GM12878 (cell line): ENCODE results near the gene RRP12. TPM values are rescaled to one million over a fixed set of nuclear protein-coding genes. Genes with fewer than 3 reads are reported as not detected.

Source experiments
- ATAC-seq: fragments of 200-7000 bp; cut with Tn5 transposase; 3 replicates; pipeline ENCODE4 v1.9.1; 2020; ENCODE audit warnings: mild to moderate bottlenecking, moderate library complexity
- BruUV-seq: library from RNA; stranded (reverse); fragments of 400-500 nt; replicated peaks from 2 replicates; lab custom pipeline; 2021; lab: Mats Ljungman, UMichigan
- CTCF ChIA-PET: fragments of 300-600 bp; sonication (Branson Sonifier 250); formaldehyde crosslinking; extraction: SDS; loops from one replicate; lab custom pipeline; 2021; ENCODE audit warnings: inconsistent platforms; lab: Yijun Ruan, JAX
- POLR2A ChIA-PET: fragments of 350-600 bp; formaldehyde crosslinking; extraction: SDS; loops from one replicate; lab custom pipeline; 2021; ENCODE audit warnings: inconsistent platforms; lab: Charles Lee
- RAD21 ChIA-PET: fragments of 300-600 bp; sonication (Branson Sonifier 250); formaldehyde crosslinking; loops from one replicate; lab custom pipeline; 2023; ENCODE audit warnings: antibody characterized with exemption; ENCODE audit not compliant: unreplicated experiment; lab: Charles Lee
- SMC1A ChIA-PET: fragments of 300-600 bp; sonication (Branson Sonifier 250); formaldehyde crosslinking; loops from one replicate; lab custom pipeline; 2023; ENCODE audit not compliant: unreplicated experiment, uncharacterized antibody; lab: Charles Lee
- DNase-seq: peaks from one replicate; pipeline ENCODE4 v3.0.0-alpha.2; 2011; ENCODE audit warnings: low read depth, low spot score
- FAIRE-seq: peaks from 3 replicates; lab custom pipeline; 2011; peaks lifted over from hg19 to GRCh38; lab: Jason Lieb, UNC
- H2AFZ ChIP-seq: 2 replicates; pipeline ENCODE4 v1.6.0; 2011; ENCODE audit warnings: low read depth, low read length, control low read depth; ENCODE audit not compliant: control insufficient read depth
- H3K27ac ChIP-seq: 2 replicates; pipeline ENCODE4 v1.5.1; 2011; ENCODE audit warnings: control low read depth; ENCODE audit not compliant: control insufficient read depth, insufficient read depth
- H3K27me3 ChIP-seq, 2 experiments: replicated peaks in 1 of 2; 2 replicates each; pipeline versions ENCODE4 v1.6.0 to v1.6.1; 2011; ENCODE audit warnings: low read length in 1 of 2; ENCODE audit not compliant: control insufficient read depth in 2 of 2, insufficient read depth in 2 of 2
- H3K36me3 ChIP-seq, 2 experiments: 2 replicates each; pipeline ENCODE4 v1.5.1; 2011; ENCODE audit warnings: low read length in 1 of 2; ENCODE audit not compliant: control insufficient read depth in 2 of 2, insufficient read depth in 2 of 2
- H3K4me1 ChIP-seq: 2 replicates; pipeline ENCODE4 v1.6.1; 2011; ENCODE audit warnings: mild to moderate bottlenecking, low read length, moderate library complexity, mixed read lengths; ENCODE audit not compliant: control insufficient read depth, insufficient read depth
- H3K4me2 ChIP-seq: 2 replicates; pipeline ENCODE4 v1.6.0; 2011; ENCODE audit warnings: control low read depth; ENCODE audit not compliant: control insufficient read depth, insufficient read depth
- H3K4me3 ChIP-seq: fragments of 200-600 bp; sonication (generic); 2 replicates; pipeline ENCODE4 v1.5.1; 2016
- H3K79me2 ChIP-seq: 2 replicates; pipeline ENCODE4 v1.6.0; 2011; ENCODE audit warnings: low read length; ENCODE audit not compliant: control insufficient read depth, insufficient read depth
- H3K9ac ChIP-seq: 2 replicates; pipeline ENCODE4 v1.8.0; 2011; ENCODE audit warnings: low read length, control low read depth, mixed read lengths; ENCODE audit not compliant: control insufficient read depth, insufficient read depth
- H3K9me3 ChIP-seq: replicated peaks from 3 replicates; pipeline ENCODE4 v1.5.1; 2011; ENCODE audit warnings: mild to moderate bottlenecking, low read length; ENCODE audit not compliant: control insufficient read depth, insufficient read depth
- H4K20me1 ChIP-seq: 2 replicates; pipeline ENCODE4 v1.6.0; 2011; ENCODE audit not compliant: control insufficient read depth, insufficient read depth
- E4F1 ChIP-seq: fragments of 450-650 bp; IDR thresholded peaks from 2 replicates; pipeline ENCODE4 v1.6.1; 2018; ENCODE audit warnings: borderline replicate concordance, mild to moderate bottlenecking; ENCODE audit not compliant: partially characterized antibody
- IKZF2 ChIP-seq, 2 experiments: fragments of 450-650 bp; IDR thresholded peaks; 2 replicates each; pipeline ENCODE4 v1.6.1; 2017; ENCODE audit warnings: mild to moderate bottlenecking in 2 of 2, moderate library complexity in 2 of 2
- IRF4 ChIP-seq: IDR thresholded peaks from 2 replicates; pipeline ENCODE4 v1.6.1; 2011; ENCODE audit warnings: low read depth, low read length
- NFYB ChIP-seq: IDR thresholded peaks from 2 replicates; pipeline ENCODE4 v1.6.1; 2011; ENCODE audit warnings: low read depth, mild to moderate bottlenecking, low read length, improper control_type of control experiment, moderate library complexity; ENCODE audit not compliant: insufficient read depth
- PBX3 ChIP-seq: IDR thresholded peaks from 2 replicates; pipeline ENCODE4 v1.6.1; 2011; ENCODE audit warnings: mild to moderate bottlenecking, low read depth, low read length, moderate library complexity; ENCODE audit not compliant: insufficient replicate concordance
- SRF ChIP-seq, 2 experiments: IDR thresholded peaks; 2 replicates each; pipeline ENCODE4 v1.6.1; 2011; ENCODE audit warnings: low read depth in 2 of 2, low read length in 2 of 2, mild to moderate bottlenecking in 1 of 2, moderate library complexity in 1 of 2
- TAF1 ChIP-seq: IDR thresholded peaks from 2 replicates; pipeline ENCODE4 v1.6.1; 2011; ENCODE audit warnings: mild to moderate bottlenecking, low read depth, low read length, borderline replicate concordance
- USF1 ChIP-seq: IDR thresholded peaks from 2 replicates; pipeline ENCODE4 v1.6.1; 2011; ENCODE audit warnings: borderline replicate concordance, low read depth, mild to moderate bottlenecking, moderate library complexity, mixed read lengths, low read length; ENCODE audit not compliant: insufficient read depth; ENCODE audit errors: extremely low read length
- ZBTB11 ChIP-seq: fragments of 450-650 bp; formaldehyde crosslinking; IDR thresholded peaks from 2 replicates; pipeline ENCODE4 v1.5.0; 2022; ENCODE audit warnings: mild to moderate bottlenecking, missing genetic modification characterization
- WGBS: methylation state at CpG from one replicate; pipeline ENCODE4 v1.1.6; 2016; ENCODE audit warnings: low lambda C conversion rate; ENCODE audit not compliant: insufficient replicate concordance, insufficient coverage; ENCODE audit errors: missing lambda C conversion rate; 5-methylcytosine and 5-hydroxymethylcytosine counted together
- in situ Hi-C: fragments of 300-500 bp; cut with MboI; formaldehyde crosslinking; loops from 9 replicates; pipeline ENCODE4 v1.14.3; 2018; ENCODE audit warnings: mixed read lengths
- intact Hi-C: fragments of 100-400 bp; cut with micrococcal nuclease; formaldehyde crosslinking; loops from one replicate; pipeline ENCODE4 v1.14.2; 2022; ENCODE audit not compliant: unreplicated experiment
- polyA plus RNA-seq, 11 experiments: library from polyadenylated mRNA; depleted of rRNA in 4 of 11; unstranded in 6 of 11; stranded (reverse) in 5 of 11; fragments of >200 nt; fragmentation: Nextera tagmentation in 4 of 11; fragmentation: Illumina TruSeq in 1 of 11; extraction: Ambion mirVana in 4 of 11; extraction: Trizol in 1 of 11; gene quantifications; 1 replicate in 1 of 11; 2 replicates in 10 of 11; pipeline versions ENCODE4 v1.2.1 to v1.2.3, GENCODE V29; 2011 to 2016; ENCODE audit warnings: inconsistent platforms in 2 of 11, missing spikeins in 2 of 11, low read depth in 1 of 11
- total RNA-seq, 4 experiments: library from RNA; depleted of rRNA in 3 of 4; stranded (reverse); fragments of >200 nt in 3 of 4; fragmentation: Illumina TruSeq in 1 of 4; extraction: Trizol in 1 of 4; gene quantifications; 2 replicates each; pipeline versions ENCODE4 v1.2.1 to v1.2.3, GENCODE V29; 2013 to 2021

RRP12 gene
- total and polyA plus RNA-seq, 10 of the 15 experiments (the other 5 are each of a cell fraction or from before 2014, with no cell fraction given), result 5.3 to 48.7 (median 16.8) TPM

GRCh38 chr10:97411406-97411805, 10.3 kb upstream of the RRP12 start:
- Histone ChIP-seq H3K36me3 (no peaks in the 10 kb centered on the region), H3K27me3 (no peaks in the 10 kb centered on the region), H4K20me1 (no peaks in the 10 kb centered on the region), H3K79me2 (no peaks in the 10 kb centered on the region), H3K9me3 (no peaks in the 10 kb centered on the region), H3K4me1 (peaks cover 3% of the 10 kb centered on the region; the same call in 1 of the 2 replicates)
- intact Hi-C loops, result no loop called here
- BruUV-seq, result no TSS peak
- POLR2A ChIA-PET, result interaction anchor here (0.6 to 1.0 kb wide), 2 partner anchors 11 to 968 kb away, joined by 3 read pairs; partner anchors contain the start of gene RRP12
- ATAC-seq, result no peak
- FAIRE-seq, result no peak
- RAD21 ChIA-PET, result interaction anchor here (1.2 kb wide), 1 partner anchor 23 kb away, joined by 3 read pairs; no protein-coding TSS in a partner anchor
- CTCF ChIA-PET, result interaction anchor here (1.1 to 2.7 kb wide), 3 partner anchors 11 to 143 kb away, joined by 3 to 12 read pairs (median 6); no protein-coding TSS in a partner anchor
- TF ChIP-seq USF1 (no peak), TAF1 (no peak), E4F1 (no peak), SRF (IDR thresholded peaks at IDR 0.05; ENCODE audit: low read depth in 2 of 2, low read length in 2 of 2) (no peak), IKZF2 (IDR thresholded peaks at IDR 0.05) (no peak), PBX3 (no peak), IRF4 (no peak), NFYB (no peak), ZBTB11 (no peak)
- TF ChIP-seq, all 136 proteins: peak for 0
- Histone ChIP-seq H3K4me3 (no peak overlapping the region), H3K9ac (no peak overlapping the region), H2AFZ (no peak overlapping the region), H3K27ac (no peak overlapping the region), H3K4me2 (no peak overlapping the region)
- 87% methylated on average over 4 of the region's 4 CpGs for WGBS
- in situ Hi-C loops, result no loop called here
- no peak for DNase-seq
- SMC1A ChIA-PET, result no interaction called here
